ENCODE results near the gene THBS2.

DNA sequence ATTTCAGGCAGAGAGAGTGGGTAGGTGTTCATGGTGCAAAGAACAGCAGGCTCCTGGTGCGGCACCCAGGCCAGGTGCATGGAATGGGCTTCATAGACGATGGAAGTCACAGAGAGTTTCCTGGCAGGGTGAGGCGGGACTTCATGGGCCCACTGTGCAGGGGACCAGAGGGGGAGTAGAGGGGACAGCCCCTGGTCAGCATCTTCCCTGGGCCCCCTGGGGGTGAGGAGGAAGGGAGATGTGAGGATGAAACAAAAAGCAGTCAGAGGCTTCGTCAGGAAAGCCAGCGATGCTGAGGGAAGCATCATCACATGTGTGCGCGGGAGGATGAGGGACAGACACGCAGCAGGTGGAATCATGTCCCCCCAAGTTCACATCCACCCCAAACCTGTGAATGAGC lies 2.4 kb upstream of the THBS2 start:
- no peak for TF ChIP-seq TCF4 (CRISPR knock-in tag; IDR thresholded peaks at IDR 0.05; ENCODE audit: borderline replicate concordance)
- no peak for TF ChIP-seq ARNTL (CRISPR knock-in tag; IDR thresholded peaks at IDR 0.05; ENCODE audit: borderline replicate concordance, low read depth)
